Measurements from ENCODE around the gene MYO18A.

DNA sequence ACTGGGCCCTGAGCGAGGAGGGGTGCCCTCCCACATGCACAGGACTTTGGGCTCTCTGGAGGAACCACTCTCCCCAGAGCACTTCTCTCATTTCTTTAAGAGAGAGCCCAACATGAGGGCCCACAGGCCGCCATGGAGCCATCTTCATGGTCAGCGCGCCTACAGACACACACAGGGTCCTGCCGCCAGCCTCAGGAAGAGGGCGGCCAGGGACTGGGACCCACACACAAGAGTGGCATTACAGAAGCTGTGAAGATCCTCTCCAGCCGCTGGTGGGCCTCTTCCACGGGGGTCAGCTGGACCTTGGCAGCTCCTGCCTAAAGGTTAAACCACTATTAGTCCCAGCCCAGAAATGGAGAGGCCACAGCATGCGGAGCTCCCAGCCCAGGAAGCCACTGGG is 54.5 kb downstream of the MYO18A start:
- TF ChIP-seq, protein P1, sequence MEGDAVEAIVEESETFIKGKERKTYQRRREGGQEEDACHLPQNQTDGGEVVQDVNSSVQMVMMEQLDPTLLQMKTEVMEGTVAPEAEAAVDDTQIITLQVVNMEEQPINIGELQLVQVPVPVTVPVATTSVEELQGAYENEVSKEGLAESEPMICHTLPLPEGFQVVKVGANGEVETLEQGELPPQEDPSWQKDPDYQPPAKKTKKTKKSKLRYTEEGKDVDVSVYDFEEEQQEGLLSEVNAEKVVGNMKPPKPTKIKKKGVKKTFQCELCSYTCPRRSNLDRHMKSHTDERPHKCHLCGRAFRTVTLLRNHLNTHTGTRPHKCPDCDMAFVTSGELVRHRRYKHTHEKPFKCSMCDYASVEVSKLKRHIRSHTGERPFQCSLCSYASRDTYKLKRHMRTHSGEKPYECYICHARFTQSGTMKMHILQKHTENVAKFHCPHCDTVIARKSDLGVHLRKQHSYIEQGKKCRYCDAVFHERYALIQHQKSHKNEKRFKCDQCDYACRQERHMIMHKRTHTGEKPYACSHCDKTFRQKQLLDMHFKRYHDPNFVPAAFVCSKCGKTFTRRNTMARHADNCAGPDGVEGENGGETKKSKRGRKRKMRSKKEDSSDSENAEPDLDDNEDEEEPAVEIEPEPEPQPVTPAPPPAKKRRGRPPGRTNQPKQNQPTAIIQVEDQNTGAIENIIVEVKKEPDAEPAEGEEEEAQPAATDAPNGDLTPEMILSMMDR (IDR thresholded peaks at IDR 0.05; ENCODE audit: insufficient read depth, low read length), result no peak
- no peak for TF ChIP-seq POLR2AphosphoS5 (IDR thresholded peaks at IDR 0.05; ENCODE audit: low read depth)
- TF ChIP-seq GABPA (IDR thresholded peaks at IDR 0.05; ENCODE audit: low read depth), result no peak
- TF ChIP-seq, protein P2, sequence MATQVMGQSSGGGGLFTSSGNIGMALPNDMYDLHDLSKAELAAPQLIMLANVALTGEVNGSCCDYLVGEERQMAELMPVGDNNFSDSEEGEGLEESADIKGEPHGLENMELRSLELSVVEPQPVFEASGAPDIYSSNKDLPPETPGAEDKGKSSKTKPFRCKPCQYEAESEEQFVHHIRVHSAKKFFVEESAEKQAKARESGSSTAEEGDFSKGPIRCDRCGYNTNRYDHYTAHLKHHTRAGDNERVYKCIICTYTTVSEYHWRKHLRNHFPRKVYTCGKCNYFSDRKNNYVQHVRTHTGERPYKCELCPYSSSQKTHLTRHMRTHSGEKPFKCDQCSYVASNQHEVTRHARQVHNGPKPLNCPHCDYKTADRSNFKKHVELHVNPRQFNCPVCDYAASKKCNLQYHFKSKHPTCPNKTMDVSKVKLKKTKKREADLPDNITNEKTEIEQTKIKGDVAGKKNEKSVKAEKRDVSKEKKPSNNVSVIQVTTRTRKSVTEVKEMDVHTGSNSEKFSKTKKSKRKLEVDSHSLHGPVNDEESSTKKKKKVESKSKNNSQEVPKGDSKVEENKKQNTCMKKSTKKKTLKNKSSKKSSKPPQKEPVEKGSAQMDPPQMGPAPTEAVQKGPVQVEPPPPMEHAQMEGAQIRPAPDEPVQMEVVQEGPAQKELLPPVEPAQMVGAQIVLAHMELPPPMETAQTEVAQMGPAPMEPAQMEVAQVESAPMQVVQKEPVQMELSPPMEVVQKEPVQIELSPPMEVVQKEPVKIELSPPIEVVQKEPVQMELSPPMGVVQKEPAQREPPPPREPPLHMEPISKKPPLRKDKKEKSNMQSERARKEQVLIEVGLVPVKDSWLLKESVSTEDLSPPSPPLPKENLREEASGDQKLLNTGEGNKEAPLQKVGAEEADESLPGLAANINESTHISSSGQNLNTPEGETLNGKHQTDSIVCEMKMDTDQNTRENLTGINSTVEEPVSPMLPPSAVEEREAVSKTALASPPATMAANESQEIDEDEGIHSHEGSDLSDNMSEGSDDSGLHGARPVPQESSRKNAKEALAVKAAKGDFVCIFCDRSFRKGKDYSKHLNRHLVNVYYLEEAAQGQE (IDR thresholded peaks at IDR 0.05; ENCODE audit: insufficient replicate concordance, low read depth), result no peak
